GM21526 (cell line): ENCODE results near the gene UBASH3B.
"Not testable (repeated sequence)": the region's sequence is repeated elsewhere in the genome, so short reads cannot be mapped to it uniquely, and the experiment has no call there.

ENCODE experiments used
- ATAC-seq: cut with Tn5 transposase; IDR thresholded peaks from one replicate; pipeline ENCODE4 v1.9.1; 2021; ENCODE audit warnings: moderate library complexity; ENCODE audit not compliant: unreplicated experiment, low FRiP score

The UBASH3B gene

DNA sequence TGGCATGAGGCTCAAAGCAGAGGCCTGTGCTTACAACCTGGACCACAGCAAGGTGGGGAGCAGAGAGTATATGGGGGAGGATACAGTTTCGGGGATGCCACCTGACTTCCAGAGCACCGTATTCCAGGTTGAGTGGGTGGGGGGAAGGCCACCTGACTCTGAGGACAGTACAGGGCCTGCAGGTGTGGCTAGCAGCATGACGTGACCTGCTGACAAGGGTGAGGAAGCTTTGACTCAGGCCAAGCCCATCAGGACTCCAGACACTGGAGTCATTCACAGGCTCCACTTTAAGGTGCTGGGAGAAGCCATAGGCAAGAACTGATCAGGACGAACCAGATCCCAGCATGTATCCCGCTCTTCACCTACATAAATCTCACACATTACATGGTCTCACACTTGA, 148.2 kb downstream of the UBASH3B start:
- no peak for ATAC-seq

DNA sequence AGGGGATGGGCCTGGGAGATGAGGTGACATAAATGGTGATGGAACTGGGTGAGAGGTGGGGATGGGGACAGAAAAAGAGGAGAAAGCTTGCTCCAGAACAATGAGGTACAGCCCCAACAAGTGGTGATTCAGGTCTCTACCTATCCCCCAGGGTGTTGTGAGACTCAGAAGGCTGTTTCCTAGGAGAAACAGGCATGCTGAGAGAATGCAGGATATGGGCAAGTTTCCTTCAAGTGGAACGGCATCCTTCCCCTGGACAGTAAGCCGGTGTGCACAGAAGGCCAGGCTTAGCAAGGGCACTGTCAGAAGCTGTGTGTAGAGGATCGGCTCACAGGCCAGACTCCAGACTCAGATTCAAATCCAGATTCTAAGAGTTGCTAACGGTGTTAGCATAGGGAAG, 148.6 kb downstream of the UBASH3B start:
- ATAC-seq, result no peak

DNA sequence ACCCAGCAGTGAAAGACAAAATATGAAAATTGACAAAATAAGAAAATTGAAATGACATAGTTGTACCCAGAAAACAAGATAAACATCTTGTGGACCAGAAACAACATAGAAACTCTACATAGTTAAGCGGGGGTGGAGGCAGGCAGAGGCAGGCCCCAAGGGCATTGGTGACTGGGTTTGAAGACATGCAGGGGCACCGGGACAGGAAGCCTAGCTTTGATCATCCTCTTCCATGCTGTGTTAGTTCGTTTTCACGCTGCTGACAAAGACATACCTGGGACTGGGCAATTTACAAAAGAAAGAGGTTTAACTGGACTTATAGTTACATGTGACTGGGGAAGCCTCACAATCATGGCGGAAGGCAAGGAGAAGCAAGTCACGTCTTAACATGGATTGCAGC, 149.3 kb downstream of the UBASH3B start:
- no peak for ATAC-seq

DNA sequence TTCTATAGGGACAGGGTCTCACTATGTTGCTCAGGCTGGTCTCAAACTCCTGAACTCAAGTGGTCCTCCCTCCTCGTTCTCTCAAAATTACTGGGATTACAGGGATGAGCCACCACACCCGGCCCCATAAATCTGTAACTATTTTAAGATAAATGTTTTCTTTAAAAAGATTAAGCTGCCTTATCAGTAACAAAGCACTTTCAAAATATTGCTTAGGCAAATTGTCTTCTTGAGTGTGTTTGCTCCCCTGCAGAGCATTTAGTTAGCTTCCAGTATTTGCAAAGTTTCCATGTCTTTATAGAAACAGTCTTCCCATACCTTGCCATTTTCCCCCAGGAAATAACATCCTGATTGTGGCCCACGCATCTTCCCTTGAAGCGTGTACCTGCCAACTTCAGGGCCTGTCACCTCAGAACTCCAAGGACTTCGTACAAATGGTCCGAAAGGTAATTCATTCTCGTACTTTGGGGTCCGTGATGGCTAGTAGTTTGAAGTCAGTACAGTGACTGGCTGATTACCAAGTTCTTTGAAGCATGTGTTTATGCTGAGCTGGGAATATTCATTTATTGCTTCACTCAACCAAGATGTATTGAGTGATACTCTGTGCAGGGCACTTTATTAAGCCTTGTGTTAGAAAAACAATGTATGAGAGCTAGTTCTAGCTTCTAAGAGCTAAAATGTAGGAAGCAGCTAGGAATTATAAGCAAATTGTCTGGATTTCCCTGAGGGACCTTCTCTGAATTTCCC, 152.4 kb downstream of the UBASH3B start:
- no peak for ATAC-seq

DNA sequence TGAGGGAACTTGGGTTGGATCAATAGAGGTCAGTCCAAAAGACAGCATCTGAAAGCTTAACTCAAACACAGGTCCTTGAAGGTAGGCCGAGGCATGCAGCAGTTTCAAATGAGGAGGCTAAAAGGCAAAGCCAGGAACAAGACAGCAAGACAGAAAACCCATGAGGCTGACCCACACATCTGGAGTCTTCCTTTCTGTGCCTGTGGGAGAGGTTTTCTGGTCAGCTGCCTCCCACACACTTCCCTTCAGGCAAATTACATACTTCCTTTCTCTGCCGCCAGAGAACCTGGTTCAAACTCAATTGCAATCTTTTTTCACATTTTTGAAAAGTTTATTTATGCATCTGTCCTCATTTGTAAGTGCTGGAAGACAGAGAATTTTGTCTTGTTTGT, 153.0 kb downstream of the UBASH3B start:
- peak; percentile 87 for ATAC-seq

DNA sequence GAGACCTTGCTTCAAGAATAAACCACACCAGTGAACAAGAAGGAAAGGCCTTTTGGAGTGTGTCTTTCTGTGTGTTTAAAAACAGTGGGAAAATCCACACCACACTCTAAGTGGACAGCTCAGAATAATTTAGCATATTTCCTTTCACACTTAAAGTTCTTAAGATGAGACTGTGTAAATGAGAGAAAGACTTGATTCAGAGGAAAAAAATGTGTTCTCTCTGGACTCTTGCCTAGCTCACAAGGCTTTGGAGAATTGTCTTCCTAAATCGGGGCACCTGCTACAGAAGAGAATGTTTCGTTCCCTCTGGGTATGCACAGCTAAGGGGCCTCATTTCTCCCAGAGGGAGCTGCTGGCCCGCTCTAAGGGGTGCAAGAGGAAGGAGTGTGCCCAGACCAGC, 154.3 kb downstream of the UBASH3B start:
- no peak for ATAC-seq

DNA sequence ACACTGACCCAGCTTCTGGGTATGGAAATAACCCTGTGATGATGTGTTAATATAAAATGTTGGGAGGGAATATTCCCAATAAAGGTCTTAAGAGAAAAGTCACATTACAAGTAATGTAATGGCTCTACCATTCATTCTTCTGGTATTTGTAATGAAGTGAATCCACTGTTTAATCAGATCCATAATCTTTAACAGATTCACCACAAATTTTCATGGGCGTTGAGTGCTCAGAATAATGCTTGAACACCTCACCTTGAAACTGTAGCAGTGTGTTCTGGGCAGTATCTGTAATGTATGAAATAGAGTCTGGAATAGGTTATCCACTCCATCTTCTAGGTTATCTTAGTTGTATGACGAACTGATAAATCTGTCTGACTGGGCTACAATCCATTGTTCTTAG, 156.2 kb downstream of the UBASH3B start:
- ATAC-seq, result no peak

DNA sequence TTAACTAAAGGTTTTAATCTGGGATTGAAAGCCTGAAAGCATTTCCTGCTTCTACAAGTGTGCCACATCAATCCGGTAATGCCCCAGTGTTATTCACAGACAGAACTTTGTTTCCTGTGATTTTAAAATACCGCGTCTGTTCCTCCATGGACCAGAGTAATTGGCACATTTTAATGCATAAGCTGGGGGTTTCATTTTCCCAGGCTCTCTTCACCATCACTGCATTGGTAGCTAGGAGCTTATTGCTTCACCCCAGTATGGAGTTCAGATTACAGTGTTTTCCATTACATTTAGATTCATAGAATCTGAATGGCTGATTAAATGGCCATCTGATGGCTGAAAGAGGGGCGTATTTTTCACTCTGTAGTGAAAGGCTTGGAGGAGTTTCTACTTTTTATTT, 157.1 kb downstream of the UBASH3B start:
- no peak for ATAC-seq

DNA sequence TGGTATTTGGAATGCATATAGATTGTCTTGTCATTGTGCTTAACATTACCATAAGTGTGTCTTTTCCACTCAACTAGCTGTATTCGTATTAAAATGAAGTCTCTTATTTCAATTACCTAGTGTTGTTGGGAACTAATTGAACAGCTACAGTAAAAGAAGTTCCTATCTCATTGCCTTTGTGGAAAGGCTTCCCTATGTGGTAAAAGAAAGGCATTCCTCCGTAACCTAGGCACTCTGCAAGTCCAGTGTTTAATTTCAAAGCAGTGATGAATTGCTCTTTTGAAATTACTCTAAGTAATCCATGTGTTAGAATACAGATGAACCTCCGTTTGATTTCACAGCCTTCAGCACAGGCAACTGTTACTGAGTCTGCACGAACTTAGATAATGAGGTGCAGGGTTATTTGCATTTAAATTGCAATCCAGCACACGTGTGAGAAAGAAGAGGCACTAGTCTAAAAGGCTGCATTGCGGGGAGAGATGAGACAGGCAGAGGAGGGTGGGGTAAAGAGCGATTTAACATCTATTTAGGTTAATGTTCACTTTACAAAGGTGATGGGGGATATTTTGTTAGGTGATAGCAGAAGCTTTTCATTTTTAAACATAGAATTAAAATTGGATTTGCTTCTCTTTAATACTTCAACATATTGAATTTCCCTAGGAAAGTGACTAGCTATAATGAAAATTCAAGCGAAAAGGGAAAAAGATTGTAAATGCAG, 157.8 kb downstream of the UBASH3B start:
- ATAC-seq, result no peak

DNA sequence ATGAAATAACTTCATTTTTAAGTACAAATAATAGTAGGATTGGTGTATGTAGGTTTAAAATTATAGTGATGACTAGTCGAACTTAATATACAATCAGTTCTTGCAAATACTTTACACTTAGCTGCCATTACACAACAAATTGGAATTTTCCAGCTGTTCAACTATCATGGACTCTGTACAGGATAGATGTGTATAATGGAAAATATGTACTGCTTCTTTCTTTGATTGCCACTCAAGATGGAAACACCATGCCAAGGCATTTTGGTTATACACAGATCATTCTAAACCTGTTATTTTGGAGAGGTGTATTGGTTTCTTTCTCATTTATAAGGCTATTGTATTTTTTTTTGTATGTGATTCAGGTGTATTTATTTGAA, 158.4 kb downstream of the UBASH3B start:
- no peak for ATAC-seq

DNA sequence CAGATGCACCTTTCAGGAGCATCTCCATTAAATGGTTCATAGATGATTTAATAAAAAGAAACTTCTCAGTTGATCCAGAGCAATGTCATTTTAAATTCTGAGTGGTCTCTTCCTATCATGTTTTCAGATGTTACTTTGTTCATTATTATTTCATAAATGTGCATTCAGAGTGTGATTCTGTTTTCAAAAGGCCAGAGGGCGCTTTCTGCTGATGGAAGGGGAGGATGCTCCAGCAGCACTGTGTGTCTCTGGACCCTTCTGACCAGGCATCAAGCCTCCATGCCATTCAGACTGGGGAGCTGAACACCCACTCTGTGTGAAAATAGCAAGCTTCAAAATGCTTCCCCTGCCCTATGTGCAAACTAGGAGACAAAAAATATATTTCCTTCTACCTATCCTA, 158.9 kb downstream of the UBASH3B start:
- ATAC-seq, result no peak

DNA sequence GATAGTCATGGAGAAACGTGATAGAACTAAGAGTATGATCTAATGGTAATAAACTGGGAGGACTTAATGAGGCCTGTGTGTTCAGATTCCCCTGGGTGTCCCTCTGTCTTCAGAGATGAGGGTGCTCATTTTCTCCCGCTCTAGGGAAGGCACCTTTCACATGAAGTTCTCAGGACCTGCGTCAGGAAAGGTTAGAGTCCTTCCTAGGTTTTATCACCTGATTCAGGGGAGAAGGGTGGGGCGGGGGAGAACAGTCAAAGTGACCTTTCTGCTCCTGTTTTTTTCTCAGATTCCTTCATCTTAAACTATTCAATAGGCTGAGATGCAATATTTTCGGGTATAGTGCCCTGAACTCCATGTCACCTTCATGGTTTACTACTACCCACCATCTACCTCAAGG, 160.4 kb downstream of the UBASH3B start:
- no peak for ATAC-seq

DNA sequence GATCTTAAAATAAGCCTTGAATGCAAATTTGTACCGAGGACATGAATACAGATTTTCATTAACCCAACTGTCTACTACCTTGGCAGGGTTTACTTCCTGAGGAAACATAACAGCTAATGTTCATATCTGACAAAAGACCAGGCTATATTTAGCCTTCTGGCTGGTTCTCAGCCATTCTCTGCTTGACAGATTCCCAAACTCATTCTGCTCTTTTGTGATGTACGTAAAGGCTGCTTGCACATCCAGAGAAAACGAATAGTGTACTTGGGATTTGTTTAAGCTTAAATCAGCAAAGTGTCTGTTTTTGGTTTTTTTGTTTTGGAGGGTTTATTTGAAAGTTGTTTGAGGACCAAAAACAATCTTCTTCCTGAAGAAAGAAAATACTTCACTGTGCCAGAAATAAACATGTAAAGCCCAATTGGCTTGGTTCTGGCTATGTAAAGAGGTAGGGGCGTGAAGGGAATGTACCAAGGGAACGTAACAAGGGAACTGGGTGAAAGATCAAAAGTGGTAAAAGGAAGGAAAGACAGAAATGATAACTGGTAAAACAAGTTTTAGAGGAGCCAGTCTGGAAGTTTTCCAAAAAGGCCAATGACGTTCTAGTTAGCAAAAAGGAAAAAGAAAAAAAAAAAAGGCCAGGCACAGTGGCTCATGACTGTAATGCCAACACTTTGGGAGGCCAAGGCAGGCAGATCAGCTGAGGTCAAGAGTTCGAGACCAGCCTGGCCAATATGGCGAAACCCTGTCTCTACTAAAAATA, 161.4 kb downstream of the UBASH3B start:
- ATAC-seq, result no peak

DNA sequence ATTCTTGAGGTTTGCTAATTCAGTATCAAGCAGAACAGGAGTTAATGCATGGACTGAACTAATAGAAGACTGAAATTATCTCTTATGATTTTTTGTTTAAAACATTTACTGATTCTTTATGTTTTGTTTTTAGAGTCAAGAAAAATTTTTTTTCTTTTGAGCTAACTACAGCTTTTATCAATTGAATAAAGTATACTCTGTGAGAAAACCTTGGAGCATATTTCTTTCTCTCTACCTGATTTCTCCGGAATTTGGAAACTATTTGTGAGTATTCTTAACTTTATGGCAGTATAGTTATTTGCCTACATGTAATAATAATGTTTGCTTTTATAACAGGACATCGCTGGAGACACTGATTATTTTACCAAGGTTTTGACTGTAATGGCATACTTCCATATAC, 164.6 kb downstream of the UBASH3B start:
- no peak for ATAC-seq

DNA sequence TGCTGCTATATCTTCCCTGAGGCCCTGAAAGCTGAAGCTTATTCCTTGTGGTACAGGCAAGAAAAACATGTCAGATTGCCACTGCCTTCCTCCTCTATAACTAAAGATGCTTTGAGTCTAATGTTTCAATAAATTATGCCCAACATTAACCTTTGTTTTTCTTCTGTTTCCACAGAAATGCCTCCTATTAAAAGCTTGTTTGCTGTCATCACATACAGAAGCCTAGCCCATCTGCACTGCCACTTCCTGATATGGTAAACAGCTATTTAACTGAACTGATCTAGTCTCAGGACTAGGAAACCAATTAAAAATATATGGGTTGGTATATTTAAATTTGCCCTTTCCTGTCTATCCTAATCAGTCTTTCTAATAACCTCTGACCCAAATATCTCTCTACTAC, 165.6 kb downstream of the UBASH3B start:
- no peak for ATAC-seq

DNA sequence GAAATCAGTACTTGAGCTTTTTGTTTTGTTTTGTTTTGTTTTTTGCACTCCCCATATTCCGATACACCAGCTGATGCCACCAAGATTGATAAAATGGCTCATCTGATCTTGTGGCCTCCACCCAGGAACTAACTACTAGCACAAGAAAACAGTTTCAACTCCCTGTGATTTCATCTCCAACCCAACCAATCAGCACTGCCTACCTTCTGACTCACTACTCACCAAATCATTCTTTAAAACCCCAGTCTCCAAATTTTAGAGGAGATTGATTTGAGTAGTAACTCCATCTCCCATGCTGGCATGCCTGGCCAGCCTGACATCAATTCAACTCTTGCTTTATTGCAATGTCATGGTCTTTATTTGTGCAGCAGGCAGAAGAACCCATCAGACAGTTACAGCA, 166.7 kb downstream of the UBASH3B start:
- no peak for ATAC-seq

DNA sequence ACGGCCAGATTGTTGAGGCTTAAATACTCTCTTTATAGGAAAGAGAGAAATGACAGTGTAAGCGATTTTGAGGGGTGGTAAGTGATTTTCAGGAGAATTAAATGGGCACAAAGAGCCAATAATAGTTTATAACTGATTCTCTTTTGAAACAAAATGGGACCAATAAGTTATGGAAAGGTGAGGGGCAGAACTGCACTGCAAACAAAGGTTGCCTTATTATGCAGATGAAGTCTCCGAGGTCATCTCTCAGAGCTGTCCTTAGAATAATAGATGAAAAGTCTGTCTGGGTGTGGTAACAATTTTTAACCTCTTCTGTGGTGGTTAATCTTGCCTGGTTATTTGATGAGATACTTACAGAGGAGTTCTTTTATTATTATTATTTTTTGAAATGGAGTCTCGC, 168.0 kb downstream of the UBASH3B start:
- no peak for ATAC-seq

DNA sequence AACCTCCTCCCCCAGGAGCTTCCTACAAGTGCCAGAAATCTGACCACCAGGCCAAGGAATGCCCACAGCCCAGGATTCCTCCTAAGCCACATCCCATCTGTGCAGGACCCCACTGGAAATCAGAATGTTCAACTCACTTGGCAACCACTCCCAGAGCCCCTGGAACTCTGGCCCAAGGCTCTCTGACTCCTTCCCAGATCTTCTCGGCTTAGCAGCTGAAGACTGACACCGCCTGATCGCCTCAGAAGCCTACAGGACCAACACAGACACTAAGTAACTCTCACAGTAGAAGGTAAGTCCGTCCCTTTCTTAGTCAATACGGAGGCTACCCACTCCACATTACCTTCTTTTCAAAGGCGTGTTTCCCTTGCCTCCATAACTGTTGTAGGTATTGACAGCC, 173.8 kb downstream of the UBASH3B start:
- not testable (repeated sequence) for ATAC-seq

DNA sequence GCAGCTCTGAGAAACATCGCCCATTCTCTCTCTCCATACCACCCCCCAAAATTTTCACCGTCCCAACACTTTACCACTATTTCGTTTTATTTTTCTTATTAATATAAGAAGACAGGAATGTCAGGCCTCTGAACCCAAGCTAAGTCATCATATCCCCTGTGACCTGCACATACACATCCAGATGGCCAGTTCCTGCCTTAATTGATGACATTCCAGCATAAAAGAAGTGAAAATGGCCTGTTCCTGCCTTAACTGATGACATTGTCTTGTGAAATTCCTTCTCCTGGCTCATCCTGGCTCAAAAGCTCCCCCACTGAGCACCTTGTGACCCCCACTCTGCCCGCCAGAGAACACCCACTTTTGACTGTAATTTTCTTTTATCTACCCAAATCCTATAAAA, 176.8 kb downstream of the UBASH3B start:
- not testable (repeated sequence) for ATAC-seq

DNA sequence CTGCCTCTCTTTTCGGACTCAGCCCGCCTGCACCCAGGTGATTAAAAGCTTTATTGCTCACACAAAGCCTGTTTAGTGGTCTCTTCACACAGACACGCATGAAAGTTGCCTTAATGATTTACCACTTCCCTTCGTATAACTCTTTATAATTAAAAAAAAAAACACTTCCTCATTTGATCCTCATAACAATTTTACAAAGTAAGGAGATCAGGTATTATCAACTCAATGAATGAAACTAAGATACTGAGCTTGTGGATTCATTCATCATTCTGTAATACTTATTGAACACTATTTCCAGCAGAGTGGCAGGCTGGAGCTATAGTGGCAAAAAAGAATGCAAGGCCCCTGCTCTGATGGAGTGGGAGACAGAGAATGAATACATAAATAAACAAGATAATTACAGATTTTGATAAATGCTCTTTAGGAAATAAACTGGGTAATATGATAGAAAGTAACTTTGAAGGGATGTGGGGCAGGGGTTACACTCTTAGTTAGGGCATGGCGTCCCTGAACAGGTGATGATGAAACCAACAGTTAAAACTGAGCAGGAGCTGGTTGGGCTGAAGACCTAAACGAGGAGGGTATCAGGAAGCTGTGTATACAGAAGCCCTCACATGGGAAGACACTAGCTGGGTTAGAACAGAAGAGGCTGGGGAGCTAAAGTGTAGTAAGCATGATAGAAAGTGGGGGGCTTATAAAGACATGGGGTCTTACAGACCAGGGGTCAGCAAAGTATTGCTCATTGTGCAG, 177.4 kb downstream of the UBASH3B start:
- ATAC-seq, result no peak
